Neural crest cell (in vitro differentiated cells): ENCODE measurements around the gene ANK3. TPM values are rescaled to one million over a fixed set of nuclear protein-coding genes. Genes with fewer than 3 reads are reported as not detected.

Experiments used
- DNase-seq: peaks from one replicate; pipeline ENCODE4 v3.0.0; 2021; ENCODE audit warnings: low read depth, mixed read lengths, low spot score
- H3K27ac Mint-ChIP-seq: one replicate; pipeline ENCODE4 v1.8.0; 2021; ENCODE audit warnings: mild to moderate bottlenecking, mixed read lengths; ENCODE audit not compliant: unreplicated experiment
- H3K27me3 Mint-ChIP-seq: 2 replicates; pipeline ENCODE4 v1.8.0; 2021; ENCODE audit warnings: low read depth, mild to moderate bottlenecking, mixed read lengths
- H3K36me3 Mint-ChIP-seq: 2 replicates; pipeline ENCODE4 v1.8.0; 2021; ENCODE audit warnings: low read depth, mild to moderate bottlenecking, mixed read lengths
- H3K4me1 Mint-ChIP-seq: 2 replicates; pipeline ENCODE4 v1.8.0; 2021; ENCODE audit warnings: mixed read lengths
- H3K4me3 Mint-ChIP-seq: one replicate; pipeline ENCODE4 v1.8.0; 2021; ENCODE audit warnings: mild to moderate bottlenecking, mixed read lengths
- H3K9me3 Mint-ChIP-seq: 2 replicates; pipeline ENCODE4 v1.8.0; 2021; ENCODE audit warnings: mixed read lengths
- CTCF ChIP-seq: fragments of 200-600 bp; sonication (generic); conservative IDR thresholded peaks from 2 replicates; pipeline ENCODE4 v1.5.0; 2021; ENCODE audit warnings: antibody characterized with exemption, mild to moderate bottlenecking
- total RNA-seq: library from RNA; stranded (reverse); gene quantifications from 2 replicates; pipeline ENCODE4 v1.2.1, GENCODE V29; 2021

The ANK3 gene
- total RNA-seq, 1 donor from 2014 or later: 45.2 TPM

DNA sequence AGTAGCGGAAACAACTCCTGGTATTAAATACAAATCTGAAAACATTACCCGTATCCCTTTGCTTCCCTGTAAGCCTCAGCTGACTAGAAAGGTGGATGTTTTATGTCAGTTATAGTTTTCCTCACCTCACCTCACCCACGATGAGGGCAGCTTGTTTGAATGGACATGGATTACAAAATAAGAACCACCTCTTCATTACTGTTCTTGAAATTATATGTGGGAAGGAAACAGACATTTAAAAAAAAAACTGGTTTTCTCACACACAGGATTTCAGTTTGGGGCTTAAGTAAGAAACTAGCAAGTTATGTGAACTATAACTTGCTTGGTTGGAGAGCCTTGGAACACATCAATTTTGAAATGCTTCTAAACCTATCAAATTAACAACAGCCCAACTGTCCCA, 250.4 kb downstream of the ANK3 start:
- Mint-ChIP-seq H3K4me3 (no peak overlapping the region), H3K27me3 (no peaks in the 10 kb centered on the region), H3K4me1 (peaks cover 6% of the 10 kb centered on the region), H3K36me3 (no peaks in the 10 kb centered on the region), H3K9me3 (no peaks in the 10 kb centered on the region), H3K27ac (no peak overlapping the region)
- TF ChIP-seq CTCF: no peak
- DNase-seq: no peak

- Mint-ChIP-seq H3K27ac (no peak overlapping the region), H3K9me3 (no peaks in the 10 kb centered on the region), H3K4me1 (peaks cover 6% of the 10 kb centered on the region), H3K36me3 (no peaks in the 10 kb centered on the region), H3K27me3 (no peaks in the 10 kb centered on the region), H3K4me3 (no peak overlapping the region)
- no peak for DNase-seq
- no peak for TF ChIP-seq CTCF
Observed at GRCh38 chr10:60138842-60139241, 250.8 kb downstream of the ANK3 start.

- no peaks in the 10 kb centered on the region for H3K27me3 Mint-ChIP-seq
Observed at GRCh38 chr10:60138026-60138425, 251.6 kb downstream of the ANK3 start.

DNA sequence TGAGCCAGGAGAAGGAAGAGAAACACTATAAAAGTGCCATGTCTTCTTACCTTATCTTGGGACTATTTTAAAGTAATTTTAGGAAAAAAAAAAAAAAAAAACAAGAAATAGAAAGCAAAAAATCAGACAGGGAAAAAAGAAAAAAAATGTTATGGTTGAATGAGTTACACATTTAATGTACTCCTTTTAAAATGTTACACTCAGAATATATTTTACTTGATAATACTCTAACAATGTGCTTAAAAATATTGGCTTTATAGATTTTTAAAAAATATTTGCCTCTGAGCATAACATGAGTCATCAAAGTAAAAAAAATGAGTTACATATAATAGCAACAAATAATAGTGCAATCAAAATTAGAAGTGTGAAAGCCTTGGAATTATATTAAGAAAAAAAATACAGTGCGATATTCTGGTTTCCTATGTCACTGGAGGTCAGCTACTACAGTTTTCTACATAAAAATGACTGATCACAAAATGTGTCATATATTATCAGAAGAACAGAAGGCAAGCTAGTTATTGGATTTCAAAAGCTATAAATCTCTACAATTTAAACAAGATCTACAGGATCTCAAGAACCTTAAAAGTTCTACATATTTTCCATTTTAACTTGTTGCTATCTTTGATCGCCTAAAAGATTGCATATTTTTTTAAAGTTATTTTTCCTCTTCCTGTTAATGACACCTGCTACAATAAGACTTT, 252.2 kb downstream of the ANK3 start:
- TF ChIP-seq CTCF: no peak
- peaks cover 6% of the 10 kb centered on the region for H3K4me1 Mint-ChIP-seq
- no peak overlapping the region for H3K27ac Mint-ChIP-seq
- H3K4me3 Mint-ChIP-seq: no peak overlapping the region
- no peaks in the 10 kb centered on the region for H3K27me3 Mint-ChIP-seq
- no peaks in the 10 kb centered on the region for H3K36me3 Mint-ChIP-seq
- H3K9me3 Mint-ChIP-seq: no peaks in the 10 kb centered on the region
- DNase-seq: no peak

More at GRCh38 chr10:60138026-60138425, 251.6 kb downstream of the ANK3 start:
- no peaks in the 10 kb centered on the region for H3K36me3 Mint-ChIP-seq
- no peak for DNase-seq
- TF ChIP-seq CTCF: no peak
- H3K4me3 Mint-ChIP-seq: no peak overlapping the region
- no peaks in the 10 kb centered on the region for H3K9me3 Mint-ChIP-seq
- no peak overlapping the region for H3K27ac Mint-ChIP-seq
- H3K4me1 Mint-ChIP-seq: peaks cover 6% of the 10 kb centered on the region

DNA sequence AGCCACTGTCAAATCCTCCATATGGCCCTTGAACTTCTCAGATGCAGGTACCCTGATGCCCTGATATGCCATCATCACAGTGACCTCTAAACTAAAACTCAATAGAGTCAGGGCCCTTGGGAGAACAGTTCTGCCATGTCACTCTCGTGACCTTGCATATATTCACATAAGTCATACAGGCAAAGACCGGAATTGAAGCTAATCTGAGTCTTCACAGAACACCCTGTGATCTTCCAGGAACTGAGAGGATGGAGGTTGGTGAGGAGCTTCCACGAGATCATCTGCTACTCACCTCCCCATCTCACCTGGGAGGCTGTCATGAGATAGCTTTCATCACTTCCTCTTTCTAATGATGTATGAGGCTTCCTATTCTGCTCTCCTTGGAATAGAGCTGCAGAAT, 254.7 kb downstream of the ANK3 start:
- DNase-seq: no peak
- H3K27me3 Mint-ChIP-seq: no peaks in the 10 kb centered on the region
- H3K4me1 Mint-ChIP-seq: peaks cover 6% of the 10 kb centered on the region
- TF ChIP-seq CTCF: no peak
- H3K36me3 Mint-ChIP-seq: peaks cover 2% of the 10 kb centered on the region
- H3K9me3 Mint-ChIP-seq: no peaks in the 10 kb centered on the region
- no peak overlapping the region for H3K4me3 Mint-ChIP-seq
- H3K27ac Mint-ChIP-seq: no peak overlapping the region
